IPS-15b (cell line): ENCODE measurements around the gene HOXB4.
"Not testable (repeated sequence)": the region's sequence is repeated elsewhere in the genome, so short reads cannot be mapped to it uniquely, and the experiment has no call there.

ENCODE experiments used
- H3K27me3 ChIP-seq: one replicate; pipeline ENCODE4 v1.6.1; 2013; ENCODE audit warnings: low read length; ENCODE audit not compliant: control insufficient read depth, insufficient read depth
- H3K36me3 ChIP-seq: one replicate; pipeline ENCODE4 v1.6.1; 2013; ENCODE audit warnings: low read length; ENCODE audit not compliant: control insufficient read depth, insufficient read depth
- H3K4me1 ChIP-seq: one replicate; pipeline ENCODE4 v1.6.1; 2013; ENCODE audit warnings: mild to moderate bottlenecking, low read length; ENCODE audit not compliant: control insufficient read depth, insufficient read depth
- H3K4me3 ChIP-seq: one replicate; pipeline ENCODE4 v1.5.1; 2013; ENCODE audit warnings: low read depth, low read length
- H3K9ac ChIP-seq: one replicate; pipeline ENCODE4 v1.6.1; 2013; ENCODE audit warnings: low read depth, mild to moderate bottlenecking, low read length
- H3K9me3 ChIP-seq: one replicate; pipeline ENCODE4 v1.6.1; 2013; ENCODE audit warnings: mild to moderate bottlenecking, low read length; ENCODE audit not compliant: control insufficient read depth, insufficient read depth

The HOXB4 gene

GRCh38 chr17:48541577-48542113 lies 36.5 kb downstream of the HOXB4 start:
- Histone ChIP-seq H3K36me3 (no peaks in the 10 kb centered on the region), H3K9me3 (no peaks in the 10 kb centered on the region), H3K27me3 (peaks cover 74% of the 10 kb centered on the region), H3K9ac (no peak overlapping the region), H3K4me1 (peaks cover 19% of the 10 kb centered on the region), H3K4me3 (peak overlapping the region; percentile 51)

GRCh38 chr17:48541036-48541576 lies 37.0 kb downstream of the HOXB4 start:
- peaks cover 69% of the 10 kb centered on the region for H3K27me3 ChIP-seq
- peaks cover 16% of the 10 kb centered on the region for H3K4me1 ChIP-seq
- H3K9me3 ChIP-seq, result no peaks in the 10 kb centered on the region
- H3K4me3 ChIP-seq, result peak overlapping the region; percentile 51
- no peaks in the 10 kb centered on the region for H3K36me3 ChIP-seq
- H3K9ac ChIP-seq, result no peak overlapping the region

GRCh38 chr17:48540213-48540612 lies 37.9 kb downstream of the HOXB4 start:
- H3K4me1 ChIP-seq, result peaks cover 13% of the 10 kb centered on the region
- H3K36me3 ChIP-seq, result no peaks in the 10 kb centered on the region
- H3K9ac ChIP-seq, result no peak overlapping the region
- H3K27me3 ChIP-seq, result peaks cover 60% of the 10 kb centered on the region
- no peak overlapping the region for H3K4me3 ChIP-seq
- H3K9me3 ChIP-seq, result no peaks in the 10 kb centered on the region

- H3K36me3 ChIP-seq, result no peaks in the 10 kb centered on the region
- H3K4me3 ChIP-seq, result no peak overlapping the region
- H3K27me3 ChIP-seq, result peaks cover 58% of the 10 kb centered on the region
- no peaks in the 10 kb centered on the region for H3K9me3 ChIP-seq
- H3K4me1 ChIP-seq, result peaks cover 12% of the 10 kb centered on the region
- no peak overlapping the region for H3K9ac ChIP-seq
Measured at GRCh38 chr17:48539177-48539576, 39.0 kb downstream of the HOXB4 start.

- Histone ChIP-seq H3K9me3 (no peaks in the 10 kb centered on the region), H3K4me1 (peaks cover 8% of the 10 kb centered on the region), H3K27me3 (peaks cover 56% of the 10 kb centered on the region), H3K36me3 (no peaks in the 10 kb centered on the region), H3K9ac (no peak overlapping the region), H3K4me3 (no peak overlapping the region)
Measured at GRCh38 chr17:48537316-48537715, 40.8 kb downstream of the HOXB4 start.

GRCh38 chr17:48535793-48536559 lies 42.2 kb downstream of the HOXB4 start:
- H3K4me1 ChIP-seq, result peaks cover 18% of the 10 kb centered on the region
- not testable (repeated sequence) for H3K9ac ChIP-seq, H3K9me3 ChIP-seq, H3K4me3 ChIP-seq, H3K36me3 ChIP-seq
- peaks cover 58% of the 10 kb centered on the region for H3K27me3 ChIP-seq

- peaks cover 72% of the 10 kb centered on the region for H3K27me3 ChIP-seq
- no peaks in the 10 kb centered on the region for H3K9me3 ChIP-seq
- no peak overlapping the region for H3K9ac ChIP-seq
- H3K4me1 ChIP-seq, result peaks cover 23% of the 10 kb centered on the region
- no peaks in the 10 kb centered on the region for H3K36me3 ChIP-seq
- no peak overlapping the region for H3K4me3 ChIP-seq
Measured at GRCh38 chr17:48532261-48532660, 45.9 kb downstream of the HOXB4 start.

- Histone ChIP-seq H3K4me1 (peaks cover 23% of the 10 kb centered on the region), H3K36me3 (no peaks in the 10 kb centered on the region), H3K27me3 (peaks cover 81% of the 10 kb centered on the region), H3K9me3 (no peaks in the 10 kb centered on the region), H3K4me3 (peak within 1 kb of the TSS; percentile 46), H3K9ac (no peak within 1 kb of the TSS)
Measured at GRCh38 chr17:48530887-48531272, 47.3 kb downstream of the HOXB4 start, which contains the start of gene HOXB1. Gene HOXB1, minus strand, starts transcription at chr17:48531011. Its CDS starts 107 bp downstream, at chr17:48530904.

GRCh38 chr17:48530208-48530886 lies 47.8 kb downstream of the HOXB4 start:
- no peaks in the 10 kb centered on the region for H3K9me3 ChIP-seq
- no peaks in the 10 kb centered on the region for H3K36me3 ChIP-seq
- no peak overlapping the region for H3K9ac ChIP-seq
- H3K4me1 ChIP-seq, result peaks cover 23% of the 10 kb centered on the region
- H3K27me3 ChIP-seq, result peaks cover 86% of the 10 kb centered on the region
- peak overlapping the region; percentile 46 for H3K4me3 ChIP-seq

GRCh38 chr17:48529683-48530009 lies 48.5 kb downstream of the HOXB4 start:
- Histone ChIP-seq H3K36me3 (no peaks in the 10 kb centered on the region), H3K4me3 (no peak overlapping the region), H3K4me1 (peaks cover 23% of the 10 kb centered on the region), H3K9me3 (no peaks in the 10 kb centered on the region), H3K9ac (no peak overlapping the region), H3K27me3 (peaks cover 91% of the 10 kb centered on the region)

- H3K27me3 ChIP-seq, result peaks cover 92% of the 10 kb centered on the region
- H3K36me3 ChIP-seq, result no peaks in the 10 kb centered on the region
- no peak overlapping the region for H3K9ac ChIP-seq
- H3K9me3 ChIP-seq, result no peaks in the 10 kb centered on the region
- H3K4me3 ChIP-seq, result no peak overlapping the region
- peaks cover 23% of the 10 kb centered on the region for H3K4me1 ChIP-seq
Measured at GRCh38 chr17:48528936-48529682, 49.0 kb downstream of the HOXB4 start.
